ENCODE measurements around the gene MARCHF2.

The MARCHF2 gene

DNA sequence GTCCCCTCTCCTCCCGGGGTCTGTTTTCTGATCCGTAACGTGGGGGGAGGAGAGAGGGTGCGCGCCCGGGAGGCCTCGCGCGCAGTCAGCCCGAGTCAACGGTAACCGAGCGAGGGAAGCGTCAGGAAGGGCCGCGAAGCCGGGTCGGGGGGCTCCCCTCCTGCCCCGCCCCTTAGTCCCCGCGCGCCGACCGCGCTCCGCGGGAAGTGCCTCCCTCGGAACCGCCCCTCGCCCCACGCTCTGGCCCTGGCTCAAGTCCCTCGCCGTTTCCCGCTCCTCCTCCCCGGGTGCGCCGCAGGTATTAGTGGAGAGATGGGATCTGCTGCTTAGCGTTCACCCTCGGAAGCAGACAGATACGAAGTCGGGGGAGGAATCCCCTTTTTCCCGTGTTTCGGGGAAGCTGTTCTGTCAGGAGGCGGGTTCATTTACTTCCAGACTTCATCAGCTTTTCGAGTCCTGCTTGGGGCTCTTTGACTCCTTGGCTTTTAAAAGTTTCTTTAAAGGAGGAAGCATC lies 32.4 kb downstream of the MARCHF2 start:
- TF ChIP-seq, protein P1, sequence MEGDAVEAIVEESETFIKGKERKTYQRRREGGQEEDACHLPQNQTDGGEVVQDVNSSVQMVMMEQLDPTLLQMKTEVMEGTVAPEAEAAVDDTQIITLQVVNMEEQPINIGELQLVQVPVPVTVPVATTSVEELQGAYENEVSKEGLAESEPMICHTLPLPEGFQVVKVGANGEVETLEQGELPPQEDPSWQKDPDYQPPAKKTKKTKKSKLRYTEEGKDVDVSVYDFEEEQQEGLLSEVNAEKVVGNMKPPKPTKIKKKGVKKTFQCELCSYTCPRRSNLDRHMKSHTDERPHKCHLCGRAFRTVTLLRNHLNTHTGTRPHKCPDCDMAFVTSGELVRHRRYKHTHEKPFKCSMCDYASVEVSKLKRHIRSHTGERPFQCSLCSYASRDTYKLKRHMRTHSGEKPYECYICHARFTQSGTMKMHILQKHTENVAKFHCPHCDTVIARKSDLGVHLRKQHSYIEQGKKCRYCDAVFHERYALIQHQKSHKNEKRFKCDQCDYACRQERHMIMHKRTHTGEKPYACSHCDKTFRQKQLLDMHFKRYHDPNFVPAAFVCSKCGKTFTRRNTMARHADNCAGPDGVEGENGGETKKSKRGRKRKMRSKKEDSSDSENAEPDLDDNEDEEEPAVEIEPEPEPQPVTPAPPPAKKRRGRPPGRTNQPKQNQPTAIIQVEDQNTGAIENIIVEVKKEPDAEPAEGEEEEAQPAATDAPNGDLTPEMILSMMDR (IDR thresholded peaks at IDR 0.05): no peak
- no peak for TF ChIP-seq ZFX (IDR thresholded peaks at IDR 0.05; ENCODE audit: borderline replicate concordance)
- peak overlapping the region; percentile 86 for H3K27ac ChIP-seq

DNA sequence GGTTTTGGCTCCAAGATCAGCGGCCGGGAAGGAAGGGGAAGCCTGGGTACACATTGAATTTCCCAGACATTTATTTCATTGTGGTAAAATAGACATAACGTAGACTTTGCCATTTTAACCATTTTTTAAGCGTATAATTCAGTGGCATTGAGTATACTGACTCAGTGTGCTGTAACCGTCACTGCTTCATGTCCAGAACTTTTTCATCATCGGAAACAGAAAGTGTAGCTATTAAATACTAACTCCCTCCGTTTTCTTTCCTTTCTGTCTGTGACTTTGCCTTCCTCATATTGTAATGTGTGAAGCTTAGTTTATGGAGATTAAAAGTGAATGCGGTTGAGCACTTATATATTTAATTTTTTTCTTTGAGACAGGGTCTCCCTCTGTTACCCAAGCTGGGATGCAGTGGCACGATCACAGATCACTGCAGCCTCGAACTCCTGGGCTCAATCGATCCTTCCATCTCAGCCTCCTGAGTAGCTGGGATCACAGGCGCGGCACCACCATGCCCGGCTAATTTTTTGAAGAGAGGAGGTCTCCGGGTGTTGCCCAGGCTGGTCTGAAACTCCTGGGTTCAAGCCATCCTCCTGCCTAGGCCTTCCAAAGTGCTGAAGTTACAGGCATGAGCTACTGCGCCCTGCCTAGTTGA lies 33.1 kb downstream of the MARCHF2 start:
- TF ChIP-seq, protein P1 (IDR thresholded peaks at IDR 0.05): no peak
- no peak for TF ChIP-seq ZFX (IDR thresholded peaks at IDR 0.05; ENCODE audit: borderline replicate concordance)
- peak overlapping the region; percentile 86 for H3K27ac ChIP-seq

DNA sequence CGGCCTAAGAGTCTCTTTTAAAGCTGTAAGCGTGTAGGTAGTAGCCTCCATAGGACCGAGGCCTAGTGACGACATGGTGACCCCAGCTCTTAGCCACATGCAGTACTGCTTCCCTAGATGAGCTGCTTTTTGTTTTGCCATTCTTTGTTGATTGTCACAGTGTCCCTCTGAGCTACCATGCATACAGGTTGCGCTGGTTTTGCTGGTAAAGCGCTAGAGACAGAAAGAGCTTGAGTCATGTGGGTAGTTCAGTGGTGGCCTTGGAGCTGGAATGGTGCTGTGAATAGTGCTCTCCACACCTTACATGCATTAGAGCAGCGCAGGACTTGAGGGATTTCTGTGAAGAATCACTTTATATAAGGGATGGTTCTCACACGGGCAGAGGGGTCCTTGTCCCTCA lies 36.7 kb downstream of the MARCHF2 start:
- H3K27ac ChIP-seq: no peak overlapping the region
- TF ChIP-seq, protein P1 (IDR thresholded peaks at IDR 0.05): no peak
- no peak for TF ChIP-seq ZFX (IDR thresholded peaks at IDR 0.05; ENCODE audit: borderline replicate concordance)

DNA sequence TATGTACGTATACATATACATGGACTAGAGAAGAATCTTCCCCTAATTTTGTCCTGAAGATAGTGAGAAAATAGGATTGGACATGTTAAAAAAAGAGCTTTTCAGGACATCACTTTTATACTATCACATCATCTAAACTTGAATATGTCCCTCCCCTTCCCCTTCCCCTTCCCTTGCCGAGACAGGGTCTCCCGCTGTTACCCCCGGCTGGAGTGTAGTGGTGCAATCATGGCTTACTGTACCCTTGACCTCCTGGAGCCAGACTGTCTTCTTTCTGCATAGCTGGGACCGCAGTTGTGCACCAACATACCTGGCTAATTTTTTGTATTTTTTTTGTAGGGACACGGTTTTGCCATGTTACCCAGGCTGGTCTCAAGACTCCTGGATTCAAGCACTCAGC lies 38.3 kb downstream of the MARCHF2 start:
- no peak overlapping the region for H3K27ac ChIP-seq

DNA sequence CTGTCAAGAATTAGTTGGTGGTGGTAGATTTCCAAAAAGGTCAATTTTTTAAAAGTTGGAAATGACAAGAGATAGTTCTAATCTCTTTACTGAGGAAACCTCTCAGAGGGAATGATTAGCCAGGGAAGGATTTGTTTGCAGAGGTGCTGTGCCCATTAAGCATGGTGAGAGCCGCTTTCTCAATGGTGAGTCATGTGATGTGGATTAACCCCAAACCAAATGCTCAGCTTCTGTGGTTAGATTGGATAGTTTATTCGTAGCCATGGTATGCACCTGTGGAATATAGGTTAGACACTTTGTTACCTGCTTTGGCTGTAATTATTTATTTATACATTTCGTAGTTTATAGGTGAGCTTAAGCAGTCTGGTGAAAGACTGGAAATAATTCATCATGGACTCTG lies 38.8 kb downstream of the MARCHF2 start:
- no peak overlapping the region for H3K27ac ChIP-seq
- TF ChIP-seq, protein P1 (IDR thresholded peaks at IDR 0.05): no peak
- no peak for TF ChIP-seq ZFX (IDR thresholded peaks at IDR 0.05; ENCODE audit: borderline replicate concordance)

More for the DNA sequence above, 38.3 kb downstream of the MARCHF2 start:
- TF ChIP-seq, protein P1 (IDR thresholded peaks at IDR 0.05): no peak
- no peak for TF ChIP-seq ZFX (IDR thresholded peaks at IDR 0.05; ENCODE audit: borderline replicate concordance)

DNA sequence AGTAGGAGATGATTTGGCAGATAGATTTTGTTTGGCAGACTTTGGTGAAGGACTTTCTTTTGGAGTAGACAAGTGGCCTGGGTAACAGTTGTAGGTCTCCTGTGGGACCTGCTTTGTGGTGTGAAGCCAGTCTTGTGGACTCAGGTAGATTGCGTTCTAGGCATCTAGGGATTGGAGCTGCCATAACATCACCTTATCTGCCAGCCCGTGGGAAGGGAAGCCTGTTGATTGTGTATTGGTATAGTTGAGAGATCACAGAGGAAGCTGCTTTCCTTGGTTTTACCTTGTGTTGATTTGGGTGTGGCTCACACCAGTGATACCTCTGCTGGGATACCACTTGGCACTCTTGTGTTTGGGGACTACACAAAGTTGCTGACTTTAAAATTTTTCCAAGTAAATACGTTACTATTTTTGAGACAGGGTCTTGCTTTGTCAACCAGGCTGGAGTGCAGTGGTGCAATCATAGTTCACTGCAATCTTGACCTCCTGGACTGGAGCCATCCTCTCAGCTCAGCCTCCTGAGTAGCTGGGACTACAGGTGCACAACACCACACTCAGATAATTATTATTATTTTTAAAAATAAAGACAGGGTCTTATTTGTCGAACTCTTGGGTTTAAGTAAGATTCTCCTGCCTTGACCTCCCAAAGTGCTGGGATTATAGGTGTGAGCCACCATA lies 39.5 kb downstream of the MARCHF2 start:
- no peak for TF ChIP-seq ZFX (IDR thresholded peaks at IDR 0.05; ENCODE audit: borderline replicate concordance)
- TF ChIP-seq, protein P1 (IDR thresholded peaks at IDR 0.05): no peak
- 0 out of 2 replicates have a peak overlapping the region, but pooled peaks have one; percentile 12 for H3K27ac ChIP-seq

DNA sequence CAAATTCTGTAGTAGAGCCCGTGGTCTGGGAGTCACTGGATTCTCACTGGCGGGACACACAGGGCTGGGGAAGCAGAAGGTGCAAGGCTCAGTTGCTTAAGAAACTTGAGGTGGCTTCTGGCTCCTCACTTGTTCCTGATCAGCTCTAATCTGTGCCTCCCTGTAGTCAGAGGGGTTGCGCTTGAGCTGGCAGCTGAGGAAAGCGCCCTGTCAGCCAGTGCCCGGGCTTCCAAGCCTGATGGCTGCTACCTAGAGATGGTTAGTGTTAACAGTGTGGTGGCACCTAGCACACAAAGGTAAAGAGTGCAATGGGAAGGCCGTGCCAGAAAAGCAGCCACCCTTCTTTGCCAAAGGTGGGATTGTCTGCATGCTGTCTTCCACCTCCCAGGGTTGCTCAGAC lies 40.5 kb downstream of the MARCHF2 start:
- no peak overlapping the region for H3K27ac ChIP-seq
- no peak for TF ChIP-seq ZFX (IDR thresholded peaks at IDR 0.05; ENCODE audit: borderline replicate concordance)
- TF ChIP-seq, protein P1 (IDR thresholded peaks at IDR 0.05): no peak
